ENCODE results near the gene ZNF777.
"Not testable (repeated sequence)": the region's sequence is repeated elsewhere in the genome, so short reads cannot be mapped to it uniquely, and the experiment has no call there.

ZNF777 gene

GRCh38 chr7:149397470-149398043, 63.3 kb downstream of the ZNF777 start:
- no peak overlapping the region for H3K4me3 ChIP-seq (ENCODE audit: low read depth, low read length)
- no peak for DNase-seq (ENCODE audit: low read depth)
- no peak for TF ChIP-seq CTCF (IDR thresholded peaks at IDR 0.05; ENCODE audit: control insufficient read depth, extremely low read depth, insufficient read depth)

DNA sequence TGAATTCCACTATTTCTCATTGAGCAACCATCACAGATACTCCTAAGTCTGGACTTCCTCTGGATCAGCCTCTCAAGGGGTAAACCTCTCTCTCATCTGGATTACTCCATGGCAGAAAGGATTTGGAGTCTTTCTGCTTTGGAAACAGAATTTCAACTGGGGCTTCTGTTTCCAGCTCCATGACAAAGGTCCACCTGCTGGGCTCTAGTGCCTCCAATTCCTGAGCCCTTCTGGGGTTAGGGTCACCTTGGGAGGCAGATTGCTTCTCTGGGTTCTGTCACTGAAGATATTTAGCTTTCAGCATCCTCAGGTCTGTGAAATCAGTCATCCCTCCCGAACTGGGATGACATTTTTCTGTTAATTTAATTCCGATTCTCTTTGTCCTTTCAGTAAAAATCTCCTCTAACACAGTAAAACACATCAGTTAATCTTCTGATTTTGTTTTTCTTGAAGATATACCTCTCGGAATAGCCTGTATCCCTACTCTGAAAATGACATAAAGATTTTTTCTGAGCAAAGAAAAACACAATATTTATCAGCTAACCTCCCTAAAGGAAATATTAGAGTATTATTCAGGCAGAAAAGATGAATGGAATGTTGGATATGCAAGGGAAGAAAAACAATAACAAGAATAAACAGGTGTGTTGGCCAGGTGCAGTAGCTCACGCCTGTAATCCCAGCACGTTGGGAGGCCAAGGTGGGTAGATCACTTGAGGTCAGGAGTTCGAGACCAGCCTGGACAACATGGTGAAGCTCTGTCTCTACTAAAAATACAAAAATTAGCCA, 72.1 kb downstream of the ZNF777 start:
- DNase-seq (ENCODE audit: low read depth); H3K4me3 ChIP-seq (ENCODE audit: low read depth, low read length): not testable (repeated sequence)

DNA sequence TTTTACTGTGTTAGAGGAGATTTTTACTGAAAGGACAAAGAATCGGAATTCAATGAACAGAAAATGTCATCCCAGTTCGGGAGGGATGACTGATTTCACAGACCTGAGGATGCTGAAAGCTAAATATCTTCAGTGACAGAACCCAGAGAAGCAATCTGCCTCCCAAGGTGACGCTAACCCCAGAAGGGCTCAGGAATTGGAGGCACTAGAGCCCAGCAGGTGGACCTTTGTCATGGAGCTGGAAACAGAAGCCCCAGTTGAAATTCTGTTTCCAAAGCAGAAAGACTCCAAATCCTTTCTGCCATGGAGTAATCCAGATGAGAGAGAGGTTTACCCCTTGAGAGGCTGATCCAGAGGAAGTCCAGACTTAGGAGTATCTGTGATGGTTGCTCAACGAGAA, 74.3 kb downstream of the ZNF777 start:
- DNase-seq (ENCODE audit: low read depth); H3K4me3 ChIP-seq (ENCODE audit: low read depth, low read length): not testable (repeated sequence)

GRCh38 chr7:149385195-149385950, 75.5 kb downstream of the ZNF777 start:
- no peak overlapping the region for H3K4me3 ChIP-seq (ENCODE audit: low read depth, low read length)
- DNase-seq (ENCODE audit: low read depth) = no peak

More at GRCh38 chr7:149385195-149385950, 75.5 kb downstream of the ZNF777 start:
- TF ChIP-seq CTCF (IDR thresholded peaks at IDR 0.05; ENCODE audit: control insufficient read depth, extremely low read depth, insufficient read depth) = no peak

Measured in LNCaP clone FGC (cell line).